PC-3 (cell line): ENCODE data around the gene CABP1.

ENCODE experiments used
- CTCF ChIP-seq: fragments of 300-600 bp; sonication (generic); conservative IDR thresholded peaks from 2 replicates; pipeline ENCODE4 v1.5.1; 2017; ENCODE audit warnings: antibody characterized with exemption, low read depth, mild to moderate bottlenecking, low read length
- EZH2phosphoT487 ChIP-seq: fragments of 300-600 bp; sonication (generic); IDR thresholded peaks from 2 replicates; pipeline ENCODE4 v1.6.1; 2018; ENCODE audit warnings: mild to moderate bottlenecking, antibody characterized with exemption, low read length, borderline replicate concordance

GRCh38 chr12:120610560-120610959, 29.9 kb upstream of the CABP1 start:
- TF ChIP-seq CTCF: no peak
- TF ChIP-seq EZH2phosphoT487: no peak
